SK-N-SH treated with all-trans-retinoic acid at 6 μM for 48 hours (cell line): Measurements from ENCODE around the gene PAPOLA.
A peak's percentile ranks its signal among the peaks of the same experiment; 100 is the strongest.

Experiments
- ATAC-seq: fragments of 200-7000 bp; cut with Tn5 transposase; 3 replicates; pipeline ENCODE4 v1.9.1; 2020; ENCODE audit warnings: mild to moderate bottlenecking, moderate library complexity
- ARNTL ChIP-seq: fragments of 450-650 bp; formaldehyde crosslinking; IDR thresholded peaks from 2 replicates; pipeline ENCODE4 v1.5.0; 2020; ENCODE audit warnings: low read depth, mild to moderate bottlenecking, moderate library complexity, borderline replicate concordance
- BACH2 ChIP-seq: fragments of 250-450 bp; sonication (Bioruptor Pico); IDR thresholded peaks from 2 replicates; pipeline ENCODE4 v1.9.0; 2021; ENCODE audit warnings: mild to moderate bottlenecking, borderline replicate concordance
- CREB5 ChIP-seq: fragments of 250-450 bp; sonication (Bioruptor Pico); IDR thresholded peaks from 2 replicates; pipeline ENCODE4 v1.5.1; 2020; ENCODE audit warnings: low read depth, mild to moderate bottlenecking, moderate library complexity
- CSDC2 ChIP-seq: fragments of 250-450 bp; sonication (Bioruptor Pico); IDR thresholded peaks from 2 replicates; pipeline ENCODE4 v1.5.0; 2020; ENCODE audit warnings: mild to moderate bottlenecking, moderate library complexity
- CSRNP3 ChIP-seq: fragments of 250-450 bp; sonication (Bioruptor Pico); IDR thresholded peaks from 2 replicates; pipeline ENCODE4 v1.5.1; 2021; ENCODE audit warnings: mild to moderate bottlenecking, moderate library complexity
- ESRRG ChIP-seq: fragments of 250-450 bp; sonication (Bioruptor Pico); IDR thresholded peaks from 2 replicates; pipeline ENCODE4 v1.6.1; 2021; ENCODE audit warnings: mild to moderate bottlenecking
- OSR1 ChIP-seq: fragments of 250-450 bp; sonication (Bioruptor Pico); IDR thresholded peaks from 2 replicates; pipeline ENCODE4 v1.8.0; 2022; ENCODE audit warnings: moderate library complexity, mild to moderate bottlenecking, inconsistent platforms
- PATZ1 ChIP-seq: fragments of 250-450 bp; sonication (Bioruptor Pico); IDR thresholded peaks from 2 replicates; pipeline ENCODE4 v1.8.0; 2020; ENCODE audit warnings: mild to moderate bottlenecking, moderate library complexity, borderline replicate concordance
- PPARA ChIP-seq: fragments of 250-450 bp; sonication (Bioruptor Pico); IDR thresholded peaks from 2 replicates; pipeline ENCODE4 v1.5.0; 2020; ENCODE audit warnings: mild to moderate bottlenecking, borderline replicate concordance
- RARB ChIP-seq: fragments of 250-450 bp; sonication (Bioruptor Pico); IDR thresholded peaks from 2 replicates; pipeline ENCODE4 v1.8.0; 2021; ENCODE audit warnings: mild to moderate bottlenecking, moderate library complexity
- SNAI2 ChIP-seq: fragments of 250-450 bp; sonication (Bioruptor Pico); IDR thresholded peaks from 2 replicates; pipeline ENCODE4 v1.5.0; 2020; ENCODE audit warnings: mild to moderate bottlenecking, moderate library complexity
- TCF4 ChIP-seq: fragments of 250-450 bp; sonication (Bioruptor Pico); IDR thresholded peaks from 2 replicates; pipeline ENCODE4 v1.8.0; 2021; ENCODE audit warnings: mild to moderate bottlenecking, moderate library complexity, borderline replicate concordance
- TOX ChIP-seq: fragments of 250-450 bp; sonication (Bioruptor Pico); IDR thresholded peaks from 2 replicates; pipeline ENCODE4 v1.8.0; 2021; ENCODE audit warnings: mild to moderate bottlenecking, moderate library complexity, borderline replicate concordance
- TSHZ2 ChIP-seq: fragments of 250-450 bp; sonication (Bioruptor Pico); IDR thresholded peaks from 2 replicates; pipeline ENCODE4 v1.5.0; 2020; ENCODE audit warnings: mild to moderate bottlenecking, moderate library complexity
- ZC3H10 ChIP-seq: fragments of 250-450 bp; sonication (Bioruptor Pico); IDR thresholded peaks from 2 replicates; pipeline ENCODE4 v1.5.1; 2021; ENCODE audit warnings: mild to moderate bottlenecking, moderate library complexity
- ZFP3 ChIP-seq: fragments of 250-450 bp; sonication (Bioruptor Pico); IDR thresholded peaks from 2 replicates; pipeline ENCODE4 v1.5.0; 2020; ENCODE audit warnings: mild to moderate bottlenecking, moderate library complexity
- ZFP30 ChIP-seq: fragments of 450-650 bp; formaldehyde crosslinking; IDR thresholded peaks from 2 replicates; pipeline ENCODE4 v1.5.0; 2022; ENCODE audit warnings: mild to moderate bottlenecking, moderate library complexity
- ZNF565 ChIP-seq: fragments of 450-650 bp; formaldehyde crosslinking; conservative IDR thresholded peaks from 2 replicates; pipeline ENCODE4 v1.5.0; 2020; ENCODE audit warnings: low read depth, mild to moderate bottlenecking, moderate library complexity
- ZNF70 ChIP-seq: fragments of 450-650 bp; formaldehyde crosslinking; IDR thresholded peaks from 2 replicates; pipeline ENCODE4 v1.5.0; 2020; ENCODE audit warnings: mild to moderate bottlenecking, moderate library complexity
- ZNF8 ChIP-seq: fragments of 450-650 bp; formaldehyde crosslinking; IDR thresholded peaks from 2 replicates; pipeline ENCODE4 v1.5.0; 2020; ENCODE audit warnings: mild to moderate bottlenecking, moderate library complexity

The PAPOLA gene

DNA sequence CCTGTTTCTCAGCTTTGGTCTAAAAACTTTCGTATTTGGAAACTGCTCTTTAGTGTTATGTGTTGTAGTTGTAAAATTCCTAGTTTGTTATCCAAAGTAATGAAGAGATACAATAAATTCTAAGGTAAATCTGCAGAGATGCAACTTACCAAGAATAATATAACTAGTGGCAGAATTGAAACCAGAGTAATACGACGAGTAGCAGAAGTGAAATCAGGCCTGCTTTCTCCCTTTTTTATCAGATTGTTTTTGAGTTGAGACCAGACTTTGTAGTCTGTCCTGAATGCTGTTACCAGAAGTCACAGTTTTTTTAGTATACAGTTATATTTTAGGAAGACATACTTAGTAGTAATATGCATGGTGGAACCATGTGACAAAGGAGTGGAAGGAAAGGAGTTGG is 12.5 kb downstream of the PAPOLA start (continued):
- TF ChIP-seq BACH2 (CRISPR knock-in tag) (no peak), TCF4 (CRISPR knock-in tag) (no peak), CSDC2 (CRISPR knock-in tag) (no peak), ZFP30 (CRISPR knock-in tag) (no peak)

DNA sequence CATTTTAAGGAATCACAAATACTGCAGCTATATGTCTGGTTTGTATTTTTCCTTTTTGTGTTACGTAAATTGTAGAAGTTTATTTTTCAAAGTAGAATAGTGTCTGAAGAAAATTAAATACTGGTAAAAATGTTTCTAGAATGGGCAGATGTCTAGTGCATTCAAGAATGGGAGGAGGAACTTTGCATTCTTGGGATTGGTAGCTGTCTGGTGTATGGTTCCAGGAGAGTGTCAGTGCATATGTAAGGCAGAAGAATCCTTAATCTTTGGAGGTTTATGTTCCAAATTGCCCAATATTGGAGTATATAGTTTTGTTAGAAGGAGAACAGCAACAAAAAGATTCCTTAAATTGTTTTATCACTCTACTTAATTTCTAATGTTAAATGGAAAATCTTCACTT is 13.5 kb downstream of the PAPOLA start:
- ATAC-seq = no peak
- no peak for TF ChIP-seq PATZ1
- no peak for TF ChIP-seq SNAI2 (CRISPR knock-in tag)
- no peak for TF ChIP-seq CSRNP3 (CRISPR knock-in tag)
- TF ChIP-seq CREB5 (CRISPR knock-in tag) = no peak

- no peak for ATAC-seq
- TF ChIP-seq PPARA (CRISPR knock-in tag) (no peak), OSR1 (CRISPR knock-in tag) (no peak), ESRRG (CRISPR knock-in tag) (no peak), PATZ1 (no peak), ZNF70 (no peak), CSDC2 (CRISPR knock-in tag) (no peak), ZFP3 (CRISPR knock-in tag) (no peak), TCF4 (CRISPR knock-in tag) (no peak), SNAI2 (CRISPR knock-in tag) (no peak), ARNTL (CRISPR knock-in tag) (no peak), ZNF8 (CRISPR knock-in tag) (no peak)
- TF ChIP-seq, all 23 proteins: peak for 0
These were observed 14.2 kb downstream of the PAPOLA start for GRCh38 chr14:96516351-96516750.

GRCh38 chr14:96519970-96520369 is 17.8 kb downstream of the PAPOLA start:
- TF ChIP-seq ARNTL (CRISPR knock-in tag) (no peak), PPARA (CRISPR knock-in tag) (no peak), ZNF70 (no peak), ZC3H10 (CRISPR knock-in tag) (no peak), ZNF8 (CRISPR knock-in tag) (no peak), OSR1 (CRISPR knock-in tag) (no peak), ZFP3 (CRISPR knock-in tag) (no peak), CSRNP3 (CRISPR knock-in tag) (no peak), TOX (CRISPR knock-in tag) (no peak), ZNF565 (CRISPR knock-in tag) (no peak), TCF4 (CRISPR knock-in tag) (no peak)
- no peak for ATAC-seq

- ATAC-seq = peak; percentile 81
- TF ChIP-seq PATZ1 (no peak), ZNF70 (no peak), ARNTL (CRISPR knock-in tag) (no peak), BACH2 (CRISPR knock-in tag) (no peak), RARB (CRISPR knock-in tag) (no peak), CSDC2 (CRISPR knock-in tag) (no peak), ZFP30 (CRISPR knock-in tag) (no peak), TCF4 (CRISPR knock-in tag) (no peak), TSHZ2 (CRISPR knock-in tag) (no peak), SNAI2 (CRISPR knock-in tag) (no peak)
These were observed 23.3 kb downstream of the PAPOLA start for GRCh38 chr14:96525452-96525851.
